Neural progenitor cell (in vitro differentiated cells): ENCODE data around the gene GUCY2D.

ENCODE experiments used
- CTCF ChIP-seq: fragments of 200-600 bp; sonication (generic); IDR thresholded peaks from 2 replicates; pipeline ENCODE4 v1.5.1; 2017; ENCODE audit warnings: antibody characterized with exemption, mild to moderate bottlenecking
- EZH2phosphoT487 ChIP-seq: fragments of 200-600 bp; sonication (generic); IDR thresholded peaks from 2 replicates; pipeline ENCODE4 v1.6.1; 2017; ENCODE audit warnings: antibody characterized with exemption

GRCh38 chr17:7992516-7992915, 9.9 kb upstream of the GUCY2D start:
- TF ChIP-seq CTCF (no peak), EZH2phosphoT487 (no peak)
